ENCODE results near the gene LBH. TPM values are rescaled to one million over a fixed set of nuclear protein-coding genes. Genes with fewer than 3 reads are reported as not detected.
"Not testable (repeated sequence)": the region's sequence is repeated elsewhere in the genome, so short reads cannot be mapped to it uniquely, and the experiment has no call there.

The LBH gene
- total and polyA plus RNA-seq, 8 donors = 6.6 to 39.8 (median 17.0) TPM

GRCh38 chr2:30267161-30267975 lies 36.0 kb downstream of the LBH start:
- no peak for TF ChIP-seq POLR2A (IDR thresholded peaks at IDR 0.05)
- TF ChIP-seq CTCF (IDR thresholded peaks at IDR 0.05) = no peak
- TF ChIP-seq POLR2AphosphoS5 (IDR thresholded peaks at IDR 0.05) = no peak
- no peak for TF ChIP-seq EP300 (IDR thresholded peaks at IDR 0.05)
- no peaks in the 10 kb centered on the region for H3K9me3 ChIP-seq
- no peak overlapping the region for H3K4me3 ChIP-seq
- no peaks in the 10 kb centered on the region for H3K36me3 ChIP-seq
- no peak for DNase-seq
- peak overlapping the region in 2 of 5 donors; percentile 66 to 75 for H3K27ac ChIP-seq
- peaks cover 0 to 16% (median 14%) of the 10 kb centered on the region in 4 donors for H3K4me1 ChIP-seq
- intact Hi-C loops (cut with DNase I; ENCODE audit: low total_unique reads) = no loop called here
- H3K27me3 ChIP-seq = no peaks in the 10 kb centered on the region
- 80 to 86% (median 85%) methylated on average over 13 of the region's 13 CpGs for WGBS, 5 donors

GRCh38 chr2:30268296-30268871 lies 37.0 kb downstream of the LBH start:
- intact Hi-C loops (cut with DNase I; ENCODE audit: low total_unique reads) = no loop called here
- WGBS, 5 donors = 66 to 90% (median 86%) methylated on average over 3 to 5 of the region's 5 CpGs
- Histone ChIP-seq H3K4me1 (peaks cover 2 to 25% (median 20%) of the 10 kb centered on the region in 4 donors), H3K4me3 (no peak overlapping the region), H3K36me3 (no peaks in the 10 kb centered on the region), H3K27me3 (no peaks in the 10 kb centered on the region), H3K27ac (no peak overlapping the region), H3K9me3 (no peaks in the 10 kb centered on the region)
- no peak for TF ChIP-seq EP300 (IDR thresholded peaks at IDR 0.05)
- TF ChIP-seq CTCF (IDR thresholded peaks at IDR 0.05) = no peak
- TF ChIP-seq POLR2AphosphoS5 (IDR thresholded peaks at IDR 0.05) = no peak
- no peak for TF ChIP-seq POLR2A (IDR thresholded peaks at IDR 0.05)
- no peak for DNase-seq

DNA sequence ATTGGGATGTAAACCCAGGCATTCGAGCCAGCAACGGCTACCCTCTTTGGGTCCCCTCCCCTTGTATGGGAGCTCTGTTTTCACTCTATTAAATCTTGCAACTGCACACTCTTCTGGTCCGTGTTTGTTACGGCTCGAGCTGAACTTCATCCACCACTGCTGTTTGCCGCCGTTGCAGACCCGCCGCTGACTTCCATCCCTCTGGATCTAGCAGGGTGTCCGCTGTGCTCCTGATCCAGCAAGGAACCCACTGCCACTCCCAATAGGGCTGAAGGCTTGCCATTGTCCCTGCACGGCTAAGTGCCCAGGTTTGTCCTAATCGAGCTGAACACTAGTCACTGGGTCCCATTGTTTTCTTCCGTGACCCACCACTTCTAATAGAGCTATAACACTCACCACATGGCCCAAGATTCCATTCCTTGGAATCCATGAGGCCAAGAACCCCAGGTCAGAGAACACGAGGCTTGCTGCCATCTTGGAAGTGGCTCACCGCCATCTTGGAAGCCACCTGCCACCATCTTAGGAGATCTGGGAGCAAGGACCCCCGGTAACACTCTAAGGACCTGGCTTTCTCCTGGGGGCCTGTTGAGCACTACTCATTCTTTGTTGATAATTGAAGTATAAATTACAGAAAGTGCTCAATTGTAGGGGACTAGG lies 37.9 kb downstream of the LBH start:
- DNase-seq; H3K9me3 ChIP-seq; H3K27ac ChIP-seq; H3K4me3 ChIP-seq; H3K36me3 ChIP-seq; H3K27me3 ChIP-seq; intact Hi-C loops (cut with DNase I; ENCODE audit: low total_unique reads): not testable (repeated sequence)
- H3K4me1 ChIP-seq = peaks cover 10 to 26% (median 22%) of the 10 kb centered on the region in 4 donors
- WGBS, 5 donors = 94 to 98% (median 97%) methylated on average over 16 of the region's 16 CpGs

- Histone ChIP-seq H3K27me3 (no peaks in the 10 kb centered on the region), H3K4me3 (no peak overlapping the region), H3K27ac (no peak overlapping the region), H3K4me1 (peaks cover 15 to 31% (median 24%) of the 10 kb centered on the region in 4 donors), H3K9me3 (no peaks in the 10 kb centered on the region), H3K36me3 (no peaks in the 10 kb centered on the region)
- intact Hi-C loops (cut with DNase I; ENCODE audit: low total_unique reads) = no loop called here
- WGBS, 5 donors = 73 to 80% (median 78%) methylated on average over 5 of the region's 5 CpGs
- no peak for DNase-seq
- TF ChIP-seq CTCF (IDR thresholded peaks at IDR 0.05) (no peak), POLR2AphosphoS5 (IDR thresholded peaks at IDR 0.05) (no peak), EP300 (IDR thresholded peaks at IDR 0.05) (no peak), POLR2A (IDR thresholded peaks at IDR 0.05) (no peak)
These were observed 38.4 kb downstream of the LBH start for GRCh38 chr2:30269771-30270145.
